ENCODE data around the gene CGA. TPM values are rescaled to one million over a fixed set of nuclear protein-coding genes. Genes with fewer than 3 reads are reported as not detected.
"Not testable (repeated sequence)": the region's sequence is repeated elsewhere in the genome, so short reads cannot be mapped to it uniquely, and the experiment has no call there.

CGA gene
- total RNA-seq (ENCODE audit: low replicate concordance), result 0.43 and 30.3 TPM in 2 replicates
- long read RNA-seq, transcript CGA-204 (4 exons, 1,010 nt), result major isoform, 13 of 16 reads
- long read RNA-seq, partial matches to known transcripts, result 3 of 16 reads
- long read RNA-seq, other reads (novel, unspliced or antisense), result 0 of 16 reads

GRCh38 chr6:87095087-87095509 lies at the start of gene CGA:
Gene CGA (minus strand): TSS chr6:87095106. CDS start chr6:87088200, 6,906 bp downstream.
- peaks cover 12% of the 10 kb centered on the region for H3K27me3 Mint-ChIP-seq
- TF ChIP-seq CTCF (conservative IDR thresholded peaks at IDR 0.05), result no peak
- no peaks in the 10 kb centered on the region for H3K4me1 Mint-ChIP-seq (ENCODE audit: unreplicated experiment)
- H3K4me3 Mint-ChIP-seq, result no peak within 1 kb of the TSS
- no peak within 1 kb of the TSS for H3K27ac Mint-ChIP-seq
- no peaks in the 10 kb centered on the region for H3K9me3 Mint-ChIP-seq
- no peak for DNase-seq (ENCODE audit: extremely low spot score, unreplicated experiment)
- H3K36me3 Mint-ChIP-seq, result no peaks in the 10 kb centered on the region

- H3K4me3 Mint-ChIP-seq; DNase-seq (ENCODE audit: extremely low spot score, unreplicated experiment); H3K27ac Mint-ChIP-seq; H3K9me3 Mint-ChIP-seq; H3K36me3 Mint-ChIP-seq; H3K4me1 Mint-ChIP-seq (ENCODE audit: unreplicated experiment): not testable (repeated sequence)
- H3K27me3 Mint-ChIP-seq, result peaks cover 45% of the 10 kb centered on the region
These were observed 45.0 kb upstream of the CGA start for GRCh38 chr6:87139927-87140326.

DNA sequence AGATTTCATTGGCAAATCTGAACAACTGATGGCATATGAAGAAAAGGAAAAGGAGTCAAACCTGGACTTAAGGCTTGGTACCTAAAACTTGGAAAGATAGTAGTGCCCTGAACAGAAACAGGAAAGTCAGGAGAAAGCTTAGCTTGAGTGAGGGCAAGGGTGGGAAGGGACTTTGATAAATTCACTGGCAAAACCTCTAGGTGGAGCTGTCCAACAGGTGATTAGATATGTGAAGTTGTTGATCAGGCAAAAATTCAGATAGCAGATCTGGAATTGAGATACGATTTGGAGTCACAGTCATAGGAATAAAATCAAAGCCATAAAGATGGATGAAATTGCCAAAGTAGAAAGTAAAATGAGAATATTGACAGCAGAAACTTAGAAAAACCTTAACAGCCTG lies 44.3 kb upstream of the CGA start:
- peak; percentile 73 for TF ChIP-seq CTCF (conservative IDR thresholded peaks at IDR 0.05)
- no peak overlapping the region for H3K4me3 Mint-ChIP-seq
- H3K9me3 Mint-ChIP-seq, result peaks cover 6% of the 10 kb centered on the region
- H3K27me3 Mint-ChIP-seq, result peaks cover 44% of the 10 kb centered on the region
- H3K4me1 Mint-ChIP-seq (ENCODE audit: unreplicated experiment), result no peaks in the 10 kb centered on the region
- no peak overlapping the region for H3K27ac Mint-ChIP-seq
- no peaks in the 10 kb centered on the region for H3K36me3 Mint-ChIP-seq
- DNase-seq (ENCODE audit: extremely low spot score, unreplicated experiment), result no peak

DNA sequence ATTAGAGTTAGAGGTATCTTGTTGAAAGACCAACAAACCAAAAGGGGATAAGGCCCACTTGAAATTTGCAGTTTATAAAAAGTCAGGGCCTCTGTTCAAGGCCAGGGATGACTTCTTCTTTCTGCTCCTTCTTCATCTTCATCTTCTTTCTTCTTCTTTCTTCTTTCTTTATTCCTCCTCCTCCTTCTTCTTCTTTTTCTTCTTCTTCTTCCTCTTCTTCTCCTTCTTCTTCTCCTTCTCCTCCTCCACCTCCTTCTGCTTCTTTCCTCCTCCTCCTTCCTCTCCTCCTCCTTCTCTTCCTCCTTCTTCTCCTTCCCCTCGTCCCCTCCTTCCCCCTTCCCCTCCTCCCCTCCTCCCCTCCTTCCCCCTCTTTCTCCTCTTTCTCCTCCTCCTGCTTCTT lies 42.1 kb upstream of the CGA start:
- H3K36me3 Mint-ChIP-seq, result no peaks in the 10 kb centered on the region
- H3K9me3 Mint-ChIP-seq, result peaks cover 6% of the 10 kb centered on the region
- DNase-seq (ENCODE audit: extremely low spot score, unreplicated experiment), result no peak
- no peak overlapping the region for H3K27ac Mint-ChIP-seq
- no peak for TF ChIP-seq CTCF (conservative IDR thresholded peaks at IDR 0.05)
- peaks cover 28% of the 10 kb centered on the region for H3K27me3 Mint-ChIP-seq
- H3K4me1 Mint-ChIP-seq (ENCODE audit: unreplicated experiment), result no peaks in the 10 kb centered on the region
- no peak overlapping the region for H3K4me3 Mint-ChIP-seq

DNA sequence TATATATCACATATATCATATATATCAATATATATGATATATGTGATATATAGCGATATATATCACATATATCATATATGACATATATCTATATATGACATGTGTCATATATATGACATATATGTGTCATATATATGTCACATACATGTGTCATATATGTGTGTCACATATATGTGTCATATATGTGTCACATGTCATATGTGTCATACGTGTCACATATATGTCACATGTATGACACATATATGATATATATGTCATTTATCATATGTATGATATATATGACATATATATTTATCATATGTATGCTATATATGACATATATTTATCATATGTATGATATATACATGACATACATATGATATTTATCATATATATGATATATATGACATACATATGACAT lies 32.8 kb upstream of the CGA start:
- no peak for TF ChIP-seq CTCF (conservative IDR thresholded peaks at IDR 0.05)
- H3K4me3 Mint-ChIP-seq, result no peak overlapping the region
- H3K36me3 Mint-ChIP-seq, result no peaks in the 10 kb centered on the region
- H3K4me1 Mint-ChIP-seq (ENCODE audit: unreplicated experiment), result no peaks in the 10 kb centered on the region
- H3K27me3 Mint-ChIP-seq, result peaks cover 3% of the 10 kb centered on the region
- no peak for DNase-seq (ENCODE audit: extremely low spot score, unreplicated experiment)
- no peaks in the 10 kb centered on the region for H3K9me3 Mint-ChIP-seq
- H3K27ac Mint-ChIP-seq, result no peak overlapping the region

DNA sequence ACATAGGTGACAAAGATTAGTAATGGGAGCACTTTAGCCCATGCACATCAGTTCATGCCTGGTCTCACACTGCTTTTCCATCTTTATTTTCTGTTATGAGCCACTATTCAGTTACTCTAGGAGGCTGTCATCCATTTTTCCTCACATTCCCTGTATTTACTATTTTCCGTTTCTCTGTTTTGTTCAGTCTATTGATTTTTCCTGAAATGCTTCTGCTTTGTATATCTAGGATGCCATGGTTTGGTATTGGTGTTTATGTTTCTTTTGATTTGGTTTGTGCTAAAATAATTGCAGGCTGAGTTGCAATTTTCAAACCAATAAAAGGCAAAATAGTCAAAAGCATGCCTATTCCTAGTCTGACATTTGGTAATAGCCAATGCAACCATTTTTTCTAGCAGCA lies 31.6 kb upstream of the CGA start:
- Mint-ChIP-seq H3K27me3 (peaks cover 7% of the 10 kb centered on the region), H3K4me1 (ENCODE audit: unreplicated experiment) (no peaks in the 10 kb centered on the region), H3K4me3 (no peak overlapping the region), H3K27ac (no peak overlapping the region), H3K9me3 (peaks cover 7% of the 10 kb centered on the region), H3K36me3 (no peaks in the 10 kb centered on the region)
- DNase-seq (ENCODE audit: extremely low spot score, unreplicated experiment), result no peak
- TF ChIP-seq CTCF (conservative IDR thresholded peaks at IDR 0.05), result no peak

Measured in type B pancreatic cell (in vitro differentiated cells).